HG03135 (cell line): ENCODE measurements around the gene PHOSPHO1.
"Not testable (repeated sequence)": the region's sequence is repeated elsewhere in the genome, so short reads cannot be mapped to it uniquely, and the experiment has no call there.

Experiments used
- ATAC-seq: cut with Tn5 transposase; IDR thresholded peaks from one replicate; pipeline ENCODE4 v1.9.1; 2021; ENCODE audit warnings: mild to moderate bottlenecking, moderate library complexity; ENCODE audit not compliant: unreplicated experiment

The PHOSPHO1 gene, protein sequence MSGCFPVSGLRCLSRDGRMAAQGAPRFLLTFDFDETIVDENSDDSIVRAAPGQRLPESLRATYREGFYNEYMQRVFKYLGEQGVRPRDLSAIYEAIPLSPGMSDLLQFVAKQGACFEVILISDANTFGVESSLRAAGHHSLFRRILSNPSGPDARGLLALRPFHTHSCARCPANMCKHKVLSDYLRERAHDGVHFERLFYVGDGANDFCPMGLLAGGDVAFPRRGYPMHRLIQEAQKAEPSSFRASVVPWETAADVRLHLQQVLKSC

GRCh38 chr17:49230636-49231562 is at the start of gene PHOSPHO1:
Gene PHOSPHO1 (minus strand): TSS chr17:49230787. CDS start chr17:49226691, 4,096 bp downstream.
- peak; percentile 84 for ATAC-seq

- no peak for ATAC-seq
These were observed 49.5 kb upstream of the PHOSPHO1 start for GRCh38 chr17:49280061-49280460.

- ATAC-seq: not testable (repeated sequence)
These were observed 48.9 kb upstream of the PHOSPHO1 start for GRCh38 chr17:49279263-49280015.

- ATAC-seq: no peak
These were observed 47.5 kb upstream of the PHOSPHO1 start for GRCh38 chr17:49278076-49278475.

DNA sequence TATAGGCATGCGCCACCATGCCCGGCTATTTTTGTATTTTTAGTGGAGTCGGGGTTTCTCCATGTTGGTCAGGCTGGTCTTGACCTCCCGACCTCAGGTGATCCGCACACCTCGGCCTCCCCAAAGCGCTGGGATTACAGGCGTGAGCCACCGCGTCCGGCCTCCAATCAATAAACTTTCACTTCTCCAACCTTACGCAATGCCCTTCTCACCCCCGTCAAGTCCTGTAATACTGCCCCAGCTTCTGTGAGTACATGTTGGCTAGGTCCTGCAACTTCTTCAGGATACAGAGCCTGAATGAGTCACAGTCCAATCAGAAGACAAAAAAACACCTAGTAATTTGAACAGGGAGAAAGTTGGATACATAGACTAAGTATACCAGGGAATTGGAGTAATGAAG is 47.1 kb upstream of the PHOSPHO1 start:
- no peak for ATAC-seq

- ATAC-seq: not testable (repeated sequence)
These were observed 45.4 kb upstream of the PHOSPHO1 start for GRCh38 chr17:49275981-49276380.

DNA sequence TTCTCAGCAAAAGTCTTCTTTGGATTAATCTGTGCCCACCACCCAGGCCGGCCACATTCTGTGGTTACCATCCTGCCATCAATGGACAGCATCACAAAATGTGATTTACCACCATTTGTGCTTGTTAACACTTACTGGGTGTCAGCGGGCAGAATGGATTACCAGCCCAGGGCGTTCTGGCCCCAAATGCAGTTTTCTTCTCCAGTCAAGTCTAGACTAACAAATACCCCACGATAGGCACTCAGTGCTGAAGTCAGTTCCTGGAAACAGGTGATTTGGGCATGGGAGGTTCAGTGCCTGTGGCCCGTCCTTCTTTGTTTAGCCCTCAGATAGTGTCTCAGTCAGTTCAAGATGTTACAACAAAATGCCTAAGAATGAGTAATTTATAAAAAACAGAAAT is 38.8 kb upstream of the PHOSPHO1 start:
- ATAC-seq: no peak

DNA sequence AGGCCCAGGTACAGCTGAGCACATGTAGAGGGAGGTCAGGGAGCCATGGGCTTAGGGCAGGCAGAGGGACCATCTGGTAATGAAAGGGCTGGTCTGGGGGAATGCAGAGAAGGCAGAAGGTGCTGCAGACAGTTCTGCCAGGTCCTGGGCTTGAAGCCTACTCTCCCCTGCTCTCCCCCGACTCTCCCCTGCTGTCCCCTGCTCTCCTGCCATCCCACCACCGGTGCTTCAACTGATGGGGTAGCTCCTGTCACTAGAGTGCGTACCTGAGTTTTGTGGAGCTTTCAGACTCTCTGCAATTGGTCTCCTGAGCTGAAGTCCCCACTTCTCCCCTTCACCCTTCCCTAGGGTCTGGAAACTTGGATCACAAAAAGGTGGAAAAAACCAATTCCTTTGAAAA is 37.3 kb upstream of the PHOSPHO1 start:
- ATAC-seq: no peak

GRCh38 chr17:49266233-49266632 is 35.6 kb upstream of the PHOSPHO1 start:
- no peak for ATAC-seq

DNA sequence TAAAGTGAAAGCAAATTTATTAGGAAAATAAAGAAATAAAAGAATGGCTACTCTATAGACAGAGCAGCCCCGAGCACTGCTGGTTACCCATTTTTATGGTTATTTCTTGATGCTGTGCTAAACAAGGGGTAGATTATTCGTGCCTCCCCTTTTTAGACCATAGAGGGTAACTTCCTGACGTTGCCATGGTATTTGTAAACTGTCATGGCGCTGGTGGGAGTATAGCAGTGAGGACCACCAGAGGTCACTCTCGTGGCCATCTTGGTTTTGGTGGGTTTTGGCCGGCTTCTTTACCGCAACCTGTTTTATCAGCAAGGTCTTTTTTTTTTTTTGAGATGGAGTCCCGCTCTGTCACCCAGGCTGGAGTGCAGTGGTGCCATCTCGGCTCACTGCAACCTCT is 31.0 kb upstream of the PHOSPHO1 start:
- ATAC-seq: not testable (repeated sequence)

- no peak for ATAC-seq
These were observed 30.3 kb upstream of the PHOSPHO1 start for GRCh38 chr17:49260817-49261291.

- ATAC-seq: no peak
These were observed 29.6 kb upstream of the PHOSPHO1 start for GRCh38 chr17:49260011-49260816.

- ATAC-seq: no peak
These were observed 29.1 kb upstream of the PHOSPHO1 start for GRCh38 chr17:49259663-49260010.

- ATAC-seq: no peak
These were observed 27.8 kb upstream of the PHOSPHO1 start for GRCh38 chr17:49258394-49258793.

DNA sequence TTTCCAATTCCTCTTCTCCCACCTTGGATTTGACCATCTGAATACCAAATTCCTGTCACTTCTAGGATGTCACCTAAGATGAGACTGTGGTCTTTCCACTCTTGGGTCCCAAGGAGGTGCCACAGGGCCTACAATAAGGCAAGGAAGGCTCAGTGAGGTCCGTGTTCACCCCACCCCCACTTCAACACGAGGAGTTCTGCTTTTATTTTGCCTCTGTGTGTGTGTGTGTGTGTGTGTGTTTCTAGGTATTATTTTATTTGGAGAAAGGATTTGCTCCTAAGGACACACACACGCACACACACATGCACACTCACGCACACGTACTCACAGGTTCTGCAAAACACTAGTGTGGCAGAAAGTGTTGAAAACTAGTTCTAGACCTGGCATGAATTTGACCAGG is 24.5 kb upstream of the PHOSPHO1 start:
- ATAC-seq: no peak

- ATAC-seq: no peak
These were observed 23.5 kb upstream of the PHOSPHO1 start for GRCh38 chr17:49254066-49254465.

GRCh38 chr17:49252148-49252695 is 21.6 kb upstream of the PHOSPHO1 start:
- ATAC-seq: no peak

DNA sequence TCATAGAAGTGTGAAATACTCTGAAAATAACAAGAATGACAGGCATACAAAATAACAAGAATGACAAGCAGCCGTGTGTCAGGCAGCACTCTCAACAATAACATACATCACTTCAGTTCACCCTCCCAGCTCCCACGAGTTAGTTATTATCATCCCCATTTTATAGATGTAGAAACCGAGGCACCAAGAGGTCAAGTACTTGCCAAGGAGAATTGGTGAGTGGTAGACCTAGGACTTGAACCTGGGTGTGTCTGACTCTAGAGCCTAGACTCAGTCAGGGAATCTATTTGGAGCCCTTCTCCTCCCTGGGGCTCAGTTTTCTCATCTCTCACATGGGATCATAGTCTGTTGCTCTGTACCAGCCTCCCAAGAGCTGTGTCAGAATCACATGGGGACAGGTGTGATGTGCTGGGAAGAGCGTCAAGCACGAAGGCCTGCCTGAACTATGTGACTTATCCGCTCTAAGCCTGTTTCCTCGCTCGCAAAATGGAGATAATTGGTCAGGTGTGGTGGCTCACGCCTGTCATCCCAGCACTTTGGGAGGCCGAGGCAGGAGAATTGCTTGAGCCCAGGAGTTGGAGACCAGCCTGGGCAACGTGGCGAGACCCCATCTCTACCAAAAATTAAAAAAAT is 19.4 kb upstream of the PHOSPHO1 start:
- no peak for ATAC-seq

GRCh38 chr17:49249292-49249794 is 18.8 kb upstream of the PHOSPHO1 start:
- ATAC-seq: no peak
